Measurements from ENCODE around the gene LGALS3BP. TPM values are rescaled to one million over a fixed set of nuclear protein-coding genes. Genes with fewer than 3 reads are reported as not detected.
"Not testable (repeated sequence)": the region's sequence is repeated elsewhere in the genome, so short reads cannot be mapped to it uniquely, and the experiment has no call there.

The LGALS3BP gene
- total and polyA plus RNA-seq, 2 donors (not counting 1 experiment from before 2014, with no cell fraction given): 1.8 to 7.5 TPM

GRCh38 chr17:78963378-78963777 lies 16.3 kb downstream of the LGALS3BP start:
- H3K27ac Mint-ChIP-seq: no peak overlapping the region
- Histone ChIP-seq H3K9ac (ENCODE audit: low read length) (no peak overlapping the region), H3K79me2 (ENCODE audit: control insufficient read depth, insufficient read depth, low read length) (no peaks in the 10 kb centered on the region), H3K4me3 (ENCODE audit: control extremely low read depth in 1 of 5, extremely low read depth in 1 of 5, insufficient read depth in 1 of 5, low read depth in 2 of 5, low read length in 4 of 5) (no peak overlapping the region), H4K20me1 (ENCODE audit: control insufficient read depth, insufficient read depth, low read length, poor library complexity, severe bottlenecking) (no peaks in the 10 kb centered on the region), H3K4me1 (ENCODE audit: control insufficient read depth in 2 of 2, insufficient read depth in 2 of 2, low read length in 2 of 2) (peaks cover 10 to 15% of the 10 kb centered on the region in 2 donors), H3K27ac (ENCODE audit: low read length in 2 of 2) (no peak overlapping the region), H3K36me3 (replicated peaks in 1 of 2; ENCODE audit: control extremely low read depth in 1 of 2, control insufficient read depth in 1 of 2, extremely low read depth in 1 of 2, insufficient read depth in 2 of 2, low read length in 1 of 2) (no peaks in the 10 kb centered on the region), H2AFZ (ENCODE audit: insufficient read depth, low read depth, low read length, poor library complexity, severe bottlenecking) (no peak overlapping the region), H3K4me2 (replicated peaks; ENCODE audit: low read depth, low read length, poor library complexity, severe bottlenecking) (no peak overlapping the region), H3K9me3 (ENCODE audit: control extremely low read depth in 1 of 3, control insufficient read depth in 2 of 3, insufficient read depth in 1 of 3, low read length in 2 of 3) (peaks cover 0 to 8% (median 0%) of the 10 kb centered on the region in 3 donors), H3K27me3 (replicated peaks in 1 of 4; ENCODE audit: control extremely low read depth in 1 of 4, control insufficient read depth in 3 of 4, insufficient read depth in 4 of 4, low read length in 3 of 4) (no peaks in the 10 kb centered on the region)
- POLR2A ChIA-PET: no interaction called here
- CTCF ChIA-PET: interaction anchor here (1.1 to 3.8 kb wide), 2 partner anchors 98 to 466 kb away, joined by 3 to 19 read pairs; no protein-coding TSS in a partner anchor
- no peak for ATAC-seq (ENCODE audit: low read depth)
- DNase-seq: no peak
- intact Hi-C loops (cut with micrococcal nuclease): no loop called here
- H3K4me1 Mint-ChIP-seq: peaks cover 22% of the 10 kb centered on the region
- WGBS (ENCODE audit: insufficient coverage): 94% methylated on average over 3 of the region's 6 CpGs
- H3K27me3 Mint-ChIP-seq: no peaks in the 10 kb centered on the region
- no peak for TF ChIP-seq EZH2 (IDR thresholded peaks at IDR 0.05; ENCODE audit: borderline replicate concordance, insufficient read depth, low read depth, low read length, poor library complexity, severe bottlenecking)
- TF ChIP-seq CTCF (IDR thresholded peaks at IDR 0.05): no peak
- no peak overlapping the region for H3K4me3 Mint-ChIP-seq
- H3K9me3 Mint-ChIP-seq (ENCODE audit: insufficient read depth): no peaks in the 10 kb centered on the region

- H3K27me3 Mint-ChIP-seq; H3K27ac ChIP-seq (ENCODE audit: low read length in 2 of 2); ATAC-seq (ENCODE audit: low read depth); intact Hi-C loops (cut with micrococcal nuclease); H4K20me1 ChIP-seq (ENCODE audit: control insufficient read depth, insufficient read depth, low read length, poor library complexity, severe bottlenecking); H3K36me3 ChIP-seq (replicated peaks in 1 of 2; ENCODE audit: control extremely low read depth in 1 of 2, control insufficient read depth in 1 of 2, extremely low read depth in 1 of 2, insufficient read depth in 2 of 2, low read length in 1 of 2); H3K27me3 ChIP-seq (replicated peaks in 1 of 4; ENCODE audit: control extremely low read depth in 1 of 4, control insufficient read depth in 3 of 4, insufficient read depth in 4 of 4, low read length in 3 of 4); H3K9ac ChIP-seq (ENCODE audit: low read length); H2AFZ ChIP-seq (ENCODE audit: insufficient read depth, low read depth, low read length, poor library complexity, severe bottlenecking); H3K4me3 ChIP-seq (ENCODE audit: control extremely low read depth in 1 of 5, extremely low read depth in 1 of 5, insufficient read depth in 1 of 5, low read depth in 2 of 5, low read length in 4 of 5); H3K9me3 ChIP-seq (ENCODE audit: control extremely low read depth in 1 of 3, control insufficient read depth in 2 of 3, insufficient read depth in 1 of 3, low read length in 2 of 3); DNase-seq; H3K4me2 ChIP-seq (replicated peaks; ENCODE audit: low read depth, low read length, poor library complexity, severe bottlenecking); H3K27ac Mint-ChIP-seq; H3K4me3 Mint-ChIP-seq; POLR2A ChIA-PET; H3K9me3 Mint-ChIP-seq (ENCODE audit: insufficient read depth); H3K79me2 ChIP-seq (ENCODE audit: control insufficient read depth, insufficient read depth, low read length): not testable (repeated sequence)
- CTCF ChIA-PET: interaction anchor here (1.1 kb wide), 1 partner anchor 466 kb away, joined by 3 read pairs; no protein-coding TSS in a partner anchor
- peaks cover 10 to 15% of the 10 kb centered on the region in 2 donors for H3K4me1 ChIP-seq (ENCODE audit: control insufficient read depth in 2 of 2, insufficient read depth in 2 of 2, low read length in 2 of 2)
- peaks cover 22% of the 10 kb centered on the region for H3K4me1 Mint-ChIP-seq
- WGBS (ENCODE audit: insufficient coverage): 95% methylated on average over 7 of the region's 8 CpGs
These were observed 16.8 kb downstream of the LGALS3BP start for GRCh38 chr17:78962984-78963348.
